Liver (tissue), 9 donors: ENCODE measurements around the gene PFKL. TPM values are rescaled to one million over a fixed set of nuclear protein-coding genes. Genes with fewer than 3 reads are reported as not detected.

Source experiments
- DNase-seq: peaks from one replicate; pipeline ENCODE4 v3.0.0-alpha.2; 2017; ENCODE audit warnings: low spot score
- H3K27ac ChIP-seq, 2 donors: one replicate each; pipeline ENCODE4 v1.7.0; 2013; ENCODE audit warnings: inconsistent platforms in 2 of 2, low read length in 2 of 2, control low read depth in 1 of 2, low read depth in 1 of 2, mild to moderate bottlenecking in 1 of 2
- H3K27me3 ChIP-seq, 4 donors: one replicate each; pipeline versions ENCODE4 v1.6.1 to v1.7.0; 2013; ENCODE audit warnings: low read length in 3 of 4, inconsistent platforms in 1 of 4, mild to moderate bottlenecking in 1 of 4, moderate library complexity in 1 of 4; ENCODE audit not compliant: control insufficient read depth in 4 of 4, insufficient read depth in 4 of 4
- H3K36me3 ChIP-seq, 4 donors: one replicate each; pipeline versions ENCODE4 v1.6.1 to v1.7.0; 2013; ENCODE audit warnings: low read length in 3 of 4, mild to moderate bottlenecking in 3 of 4, low read depth in 1 of 4, moderate library complexity in 1 of 4; ENCODE audit not compliant: control insufficient read depth in 4 of 4, insufficient read depth in 3 of 4
- H3K4me1 ChIP-seq, 4 donors: one replicate each; pipeline versions ENCODE4 v1.6.1 to v1.7.0; 2013; ENCODE audit warnings: low read length in 3 of 4, mild to moderate bottlenecking in 3 of 4, moderate library complexity in 1 of 4; ENCODE audit not compliant: control insufficient read depth in 4 of 4, insufficient read depth in 4 of 4
- H3K4me3 ChIP-seq, 3 donors: one replicate each; pipeline versions ENCODE4 v1.6.1 to v1.7.0; 2013; ENCODE audit warnings: low read length in 3 of 3, control low read depth in 1 of 3, low read depth in 1 of 3, mild to moderate bottlenecking in 1 of 3
- H3K9ac ChIP-seq, 2 donors: one replicate each; pipeline ENCODE4 v1.7.0; 2013; ENCODE audit warnings: low read length in 2 of 2, mild to moderate bottlenecking in 2 of 2, moderate library complexity in 2 of 2, control low read depth in 1 of 2, low read depth in 1 of 2
- H3K9me3 ChIP-seq, 4 donors: one replicate each; pipeline versions ENCODE4 v1.6.1 to v1.7.0; 2013; ENCODE audit warnings: low read length in 3 of 4; ENCODE audit not compliant: control insufficient read depth in 4 of 4
- ATF3 ChIP-seq: IDR thresholded peaks from 2 replicates; pipeline ENCODE4 v1.6.1; 2016; ENCODE audit warnings: antibody characterized with exemption
- EGR1 ChIP-seq, 2 donors: IDR thresholded peaks; 2 replicates each; pipeline ENCODE4 v1.6.1; 2016 to 2018; ENCODE audit warnings: antibody characterized with exemption in 2 of 2, low read depth in 2 of 2
- FOXA1 ChIP-seq: IDR thresholded peaks from 2 replicates; pipeline ENCODE4 v1.6.1; 2016; ENCODE audit warnings: antibody characterized with exemption
- FOXA2 ChIP-seq: IDR thresholded peaks from 2 replicates; pipeline ENCODE4 v1.6.1; 2016; ENCODE audit warnings: antibody characterized with exemption
- GABPA ChIP-seq, 2 donors: IDR thresholded peaks in 1 of 2; conservative IDR thresholded peaks in 1 of 2; 2 replicates each; pipeline ENCODE4 v1.6.1; 2016; ENCODE audit warnings: antibody characterized with exemption in 2 of 2, mild to moderate bottlenecking in 1 of 2, moderate library complexity in 1 of 2
- HNF4A ChIP-seq, 2 donors: conservative IDR thresholded peaks; 2 replicates each; pipeline ENCODE4 v1.6.1; 2016; ENCODE audit warnings: antibody characterized with exemption in 2 of 2, mild to moderate bottlenecking in 2 of 2
- HNF4G ChIP-seq: IDR thresholded peaks from 2 replicates; pipeline ENCODE4 v1.6.1; 2016; ENCODE audit warnings: antibody characterized with exemption
- JUND ChIP-seq, 2 donors: IDR thresholded peaks; 2 replicates each; pipeline ENCODE4 v1.6.1; 2016; ENCODE audit warnings: antibody characterized with exemption in 2 of 2
- MAX ChIP-seq: IDR thresholded peaks from 2 replicates; pipeline ENCODE4 v1.6.1; 2016; ENCODE audit warnings: antibody characterized with exemption
- NR2F2 ChIP-seq: IDR thresholded peaks from 2 replicates; pipeline ENCODE4 v1.6.1; 2016; ENCODE audit warnings: antibody characterized with exemption
- RAD21 ChIP-seq, 2 donors: IDR thresholded peaks; 2 replicates each; pipeline ENCODE4 v1.6.1; 2016; ENCODE audit warnings: antibody characterized with exemption in 2 of 2, mild to moderate bottlenecking in 2 of 2
- REST ChIP-seq: IDR thresholded peaks from 2 replicates; pipeline ENCODE4 v1.6.1; 2016; ENCODE audit warnings: antibody characterized with exemption, mild to moderate bottlenecking
- RXRA ChIP-seq, 2 donors: IDR thresholded peaks; 2 replicates each; pipeline ENCODE4 v1.6.1; 2017 to 2018; ENCODE audit warnings: antibody characterized with exemption in 2 of 2, mild to moderate bottlenecking in 1 of 2
- SP1 ChIP-seq: IDR thresholded peaks from 2 replicates; pipeline ENCODE4 v1.6.1; 2018; ENCODE audit warnings: antibody characterized with exemption, mild to moderate bottlenecking
- TAF1 ChIP-seq: conservative IDR thresholded peaks from 2 replicates; pipeline ENCODE4 v1.6.1; 2016; ENCODE audit warnings: antibody characterized with exemption, mild to moderate bottlenecking
- YY1 ChIP-seq: IDR thresholded peaks from 2 replicates; pipeline ENCODE4 v1.6.1; 2016; ENCODE audit warnings: antibody characterized with exemption, mild to moderate bottlenecking
- ZBTB33 ChIP-seq: IDR thresholded peaks from 2 replicates; pipeline ENCODE4 v1.6.1; 2016; ENCODE audit warnings: antibody characterized with exemption
- WGBS: extraction: QIAGEN DNeasy Blood & Tissue Kit; methylation state at CpG from one replicate; pipeline ENCODE4 v1.1.7; 2013; 5-methylcytosine and 5-hydroxymethylcytosine counted together
- polyA plus RNA-seq, 2 donors: library from polyadenylated mRNA; stranded (reverse) in 1 of 2; unstranded in 1 of 2; fragments of 200-250 nt in 1 of 2; fragments of >200 nt in 1 of 2; fragmentation: Nextera tagmentation in 1 of 2; extraction: Ambion mirVana in 1 of 2; gene quantifications; one replicate each; pipeline versions ENCODE4 v1.2.1 to v1.2.3, GENCODE V29; 2013 to 2015
- total RNA-seq, 2 donors: library from RNA; depleted of rRNA; stranded (reverse); fragments of >200 nt; gene quantifications; one replicate each; pipeline ENCODE4 v1.2.3, GENCODE V29; 2014
- TF ChIP-seq, protein P1 (sequence below): fragments of 150-350 bp; IDR thresholded peaks from 2 replicates; pipeline ENCODE4 v1.5.1; 2017; ENCODE audit warnings: improper control_type of control experiment, low read depth, low read length; ENCODE audit not compliant: missing input control
- donor health status: healthy.
- donor health status: healthy.
- donor health status: healthy.
- donor health status: healthy.
- donor health status: healthy.

The PFKL gene
- total and polyA plus RNA-seq, 4 donors: 48.1 to 98.4 (median 81.0) TPM

DNA sequence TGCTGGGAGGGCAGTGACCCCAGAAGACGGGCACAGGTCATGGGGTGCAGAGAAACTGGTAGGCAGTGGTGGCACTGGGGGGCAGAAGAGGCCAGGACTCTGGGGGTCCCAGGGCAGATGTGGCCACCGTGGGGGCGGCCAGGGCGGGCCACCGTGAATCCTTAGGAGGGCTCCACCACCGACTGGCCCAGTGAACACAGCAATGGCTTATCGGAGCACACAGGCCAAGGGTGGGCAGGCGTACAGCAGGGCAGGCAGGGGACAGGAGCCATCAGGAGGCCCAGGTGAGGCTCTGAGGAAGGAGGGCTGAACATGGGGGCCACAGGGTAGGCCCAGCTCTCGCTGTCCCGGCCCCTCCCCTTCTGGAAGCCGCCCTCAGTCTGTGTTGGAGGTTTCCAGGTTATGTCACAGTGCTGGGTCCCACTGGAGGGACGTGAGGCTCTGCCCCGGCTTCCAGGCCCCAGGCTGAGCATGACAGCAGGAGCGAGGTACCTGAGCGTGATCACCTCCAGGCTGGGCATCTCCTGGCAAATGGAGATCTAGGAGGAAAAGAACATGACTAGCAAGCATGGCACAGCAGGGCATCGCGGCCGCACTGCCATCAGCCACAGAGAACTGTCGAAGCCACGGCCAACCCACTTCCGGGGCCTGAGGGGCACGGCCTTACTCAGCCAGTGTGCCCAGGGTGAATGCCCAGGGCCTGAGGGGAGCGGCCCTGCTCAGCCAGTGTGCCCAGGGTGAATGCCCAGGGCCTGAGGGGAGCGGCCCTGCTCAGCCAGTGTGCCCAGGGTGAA lies 35.6 kb downstream of the PFKL start:
- Histone ChIP-seq H3K27ac (no peak overlapping the region), H3K9me3 (no peaks in the 10 kb centered on the region), H3K9ac (no peak overlapping the region), H3K4me3 (no peak overlapping the region), H3K27me3 (no peaks in the 10 kb centered on the region), H3K4me1 (peaks cover 0 to 17% (median 14%) of the 10 kb centered on the region in 4 donors), H3K36me3 (peaks cover 0 to 21% (median 7%) of the 10 kb centered on the region in 4 donors)
- WGBS: 95% methylated on average over 23 of the region's 24 CpGs
- DNase-seq: no peak
- TF ChIP-seq TAF1 (no peak), EGR1 (IDR thresholded peaks at IDR 0.05; ENCODE audit: low read depth in 2 of 2) (no peak), HNF4G (no peak), REST (no peak), JUND (IDR thresholded peaks at IDR 0.05) (no peak), GABPA (IDR thresholded peaks at IDR 0.05 in 1 of 2, conservative IDR thresholded peaks at IDR 0.05 in 1 of 2) (no peak), RAD21 (IDR thresholded peaks at IDR 0.05) (no peak), FOXA1 (no peak), RXRA (IDR thresholded peaks at IDR 0.05) (no peak), HNF4A (conservative IDR thresholded peaks at IDR 0.05) (no peak)

DNA sequence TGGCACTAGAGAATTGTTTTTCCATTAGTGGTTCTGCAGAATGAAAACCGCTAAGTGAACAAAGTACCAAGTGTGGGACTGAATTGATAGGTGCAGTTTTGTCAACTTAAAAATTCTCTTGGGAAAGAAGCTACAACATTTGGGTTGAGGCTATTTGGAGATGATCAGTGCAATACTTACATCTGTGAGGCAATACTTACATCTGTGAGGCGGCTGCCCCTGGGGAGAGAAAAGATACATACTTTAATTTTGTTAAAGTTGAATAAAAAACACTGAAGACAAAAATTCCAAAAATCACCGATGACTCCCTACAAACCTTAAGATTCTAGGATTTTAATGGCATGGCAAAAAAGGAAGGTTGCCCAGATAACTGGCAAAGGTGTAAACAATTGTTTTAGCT lies 37.6 kb downstream of the PFKL start:
- no peak for DNase-seq
- H3K36me3 ChIP-seq: peaks cover 0 to 12% (median 4%) of the 10 kb centered on the region in 4 donors
- H3K27me3 ChIP-seq: no peaks in the 10 kb centered on the region
- no peak overlapping the region for H3K27ac ChIP-seq
- H3K4me1 ChIP-seq: peaks cover 0 to 17% (median 14%) of the 10 kb centered on the region in 4 donors
- H3K4me3 ChIP-seq: no peak overlapping the region
- H3K9ac ChIP-seq: no peak overlapping the region
- WGBS: 77% methylated on average over 3 of the region's 3 CpGs
- TF ChIP-seq FOXA2 (no peak), MAX (no peak), REST (no peak), JUND (IDR thresholded peaks at IDR 0.05) (no peak), RAD21 (IDR thresholded peaks at IDR 0.05) (no peak), RXRA (IDR thresholded peaks at IDR 0.05) (no peak), FOXA1 (no peak), GABPA (IDR thresholded peaks at IDR 0.05 in 1 of 2, conservative IDR thresholded peaks at IDR 0.05 in 1 of 2) (no peak), EGR1 (IDR thresholded peaks at IDR 0.05; ENCODE audit: low read depth in 2 of 2) (no peak), HNF4G (no peak), YY1 (no peak), SP1 (no peak), ZBTB33 (no peak), NR2F2 (no peak), TAF1 (no peak), ATF3 (no peak), HNF4A (conservative IDR thresholded peaks at IDR 0.05) (no peak)
- TF ChIP-seq, protein P1, sequence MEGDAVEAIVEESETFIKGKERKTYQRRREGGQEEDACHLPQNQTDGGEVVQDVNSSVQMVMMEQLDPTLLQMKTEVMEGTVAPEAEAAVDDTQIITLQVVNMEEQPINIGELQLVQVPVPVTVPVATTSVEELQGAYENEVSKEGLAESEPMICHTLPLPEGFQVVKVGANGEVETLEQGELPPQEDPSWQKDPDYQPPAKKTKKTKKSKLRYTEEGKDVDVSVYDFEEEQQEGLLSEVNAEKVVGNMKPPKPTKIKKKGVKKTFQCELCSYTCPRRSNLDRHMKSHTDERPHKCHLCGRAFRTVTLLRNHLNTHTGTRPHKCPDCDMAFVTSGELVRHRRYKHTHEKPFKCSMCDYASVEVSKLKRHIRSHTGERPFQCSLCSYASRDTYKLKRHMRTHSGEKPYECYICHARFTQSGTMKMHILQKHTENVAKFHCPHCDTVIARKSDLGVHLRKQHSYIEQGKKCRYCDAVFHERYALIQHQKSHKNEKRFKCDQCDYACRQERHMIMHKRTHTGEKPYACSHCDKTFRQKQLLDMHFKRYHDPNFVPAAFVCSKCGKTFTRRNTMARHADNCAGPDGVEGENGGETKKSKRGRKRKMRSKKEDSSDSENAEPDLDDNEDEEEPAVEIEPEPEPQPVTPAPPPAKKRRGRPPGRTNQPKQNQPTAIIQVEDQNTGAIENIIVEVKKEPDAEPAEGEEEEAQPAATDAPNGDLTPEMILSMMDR: no peak
- no peaks in the 10 kb centered on the region for H3K9me3 ChIP-seq
